OCI-LY7 (cell line): ENCODE measurements around the gene ZNF385D. TPM values are rescaled to one million over a fixed set of nuclear protein-coding genes. Genes with fewer than 3 reads are reported as not detected.

ENCODE experiments used
- Bru-seq: library from RNA; stranded (reverse); fragments of 400-500 nt; gene quantifications from one replicate; lab custom pipeline; 2021; lab: Mats Ljungman, UMichigan
- BruChase-seq, 2 experiments: library from RNA; stranded (reverse); fragments of 400-500 nt; gene quantifications; one replicate each; lab custom pipeline; 2021; lab: Mats Ljungman, UMichigan
- BruUV-seq: library from RNA; stranded (reverse); fragments of 400-500 nt; replicated peaks from 2 replicates; lab custom pipeline; 2021; lab: Mats Ljungman, UMichigan
- CTCF ChIA-PET: fragments of 300-600 bp; sonication (Branson Sonifier 250); formaldehyde crosslinking; loops from one replicate; lab custom pipeline; 2022; ENCODE audit warnings: antibody characterized with exemption; ENCODE audit not compliant: unreplicated experiment; lab: Charles Lee
- POLR2A ChIA-PET: fragments of 300-600 bp; sonication (Branson Sonifier 250); formaldehyde crosslinking; loops from one replicate; lab custom pipeline; 2022; ENCODE audit warnings: antibody characterized with exemption; lab: Charles Lee
- DNase-seq: peaks from one replicate; pipeline ENCODE4 v3.0.0-alpha.2; 2015; ENCODE audit warnings: low spot score
- H2AFZ ChIP-seq: fragments of 200-600 bp; sonication (generic), shearing (Covaris generic); 2 replicates; pipeline ENCODE4 v1.6.1; 2014; ENCODE audit warnings: mild to moderate bottlenecking, antibody characterized with exemption, low read length, moderate library complexity
- H3K27ac ChIP-seq: fragments of 200-600 bp; sonication (generic); 2 replicates; pipeline ENCODE4 v1.5.1; 2014; ENCODE audit warnings: mixed run types, low read depth, mild to moderate bottlenecking, moderate library complexity, low read length, inconsistent platforms; ENCODE audit not compliant: poor library complexity, severe bottlenecking
- H3K36me3 ChIP-seq: fragments of 200-600 bp; sonication (generic); 2 replicates; pipeline ENCODE4 v1.6.1; 2014; ENCODE audit warnings: mild to moderate bottlenecking, antibody characterized with exemption, low read length, moderate library complexity, mixed read lengths; ENCODE audit not compliant: insufficient read depth
- H3K4me1 ChIP-seq: fragments of 200-600 bp; sonication (generic); 2 replicates; pipeline ENCODE4 v1.5.1; 2014; ENCODE audit warnings: mild to moderate bottlenecking, low read length; ENCODE audit not compliant: insufficient read depth, poor library complexity, severe bottlenecking
- H3K4me2 ChIP-seq: fragments of 200-600 bp; sonication (generic); 2 replicates; pipeline ENCODE4 v1.6.1; 2014; ENCODE audit warnings: mild to moderate bottlenecking, low read length
- H3K4me3 ChIP-seq: fragments of 200-600 bp; sonication (generic); 2 replicates; pipeline ENCODE4 v1.5.1; 2014; ENCODE audit warnings: mild to moderate bottlenecking, low read depth, low read length; ENCODE audit not compliant: poor library complexity, severe bottlenecking
- H3K79me2 ChIP-seq: fragments of 200-600 bp; sonication (generic); 2 replicates; pipeline ENCODE4 v1.6.1; 2016; ENCODE audit warnings: low read depth, mild to moderate bottlenecking, low read length, moderate library complexity, mixed read lengths; ENCODE audit not compliant: insufficient read depth
- H3K9me2 ChIP-seq: fragments of 200-600 bp; sonication (generic); 2 replicates; pipeline ENCODE4 v1.6.1; 2016; ENCODE audit warnings: mild to moderate bottlenecking, low read length, mixed read lengths; ENCODE audit not compliant: insufficient read depth
- H3K9me3 ChIP-seq: fragments of 200-600 bp; sonication (generic); 2 replicates; pipeline ENCODE4 v1.6.1; 2014; ENCODE audit warnings: mild to moderate bottlenecking, mixed run types, low read length, mixed read lengths
- H4K20me1 ChIP-seq: fragments of 200-600 bp; sonication (generic); 2 replicates; pipeline ENCODE4 v1.6.1; 2014; ENCODE audit warnings: mild to moderate bottlenecking, antibody characterized with exemption, low read length, moderate library complexity, mixed read lengths; ENCODE audit not compliant: insufficient read depth
- CTCF ChIP-seq: fragments of 200-600 bp; sonication (generic); conservative IDR thresholded peaks from 2 replicates; pipeline ENCODE4 v1.5.1; 2014; ENCODE audit warnings: mild to moderate bottlenecking, antibody characterized with exemption, low read length, moderate library complexity, mixed read lengths
- EZH2phosphoT487 ChIP-seq: fragments of 200-600 bp; sonication (generic); IDR thresholded peaks from 2 replicates; pipeline ENCODE4 v1.6.1; 2018; ENCODE audit warnings: low read depth, borderline replicate concordance, mild to moderate bottlenecking, mixed run types, antibody characterized with exemption, low read length, moderate library complexity, mixed read lengths
- intact Hi-C: fragments of 100-400 bp; cut with micrococcal nuclease; formaldehyde crosslinking; loops from one replicate; pipeline ENCODE4 v1.10.0; 2022; ENCODE audit not compliant: unreplicated experiment
- long read RNA-seq: library from polyadenylated mRNA; stranded (forward); transcript quantifications from one replicate; pipeline ENCODE4 v2.0.0, GENCODE V29; 2022
- total RNA-seq, 2 experiments: library from RNA; depleted of rRNA in 1 of 2; stranded (reverse); fragments of >200 nt in 1 of 2; shearing (Covaris generic) in 1 of 2; gene quantifications; 2 replicates each; pipeline ENCODE4 v1.2.3, GENCODE V29; 2014 to 2022

ZNF385D gene
- total RNA-seq (2014; rRNA removed; shearing (Covaris generic)) (0.13 TPM in 1 of 2 replicates, not detected in the other), total RNA-seq (2022) (not detected in 2 replicates), Bru-seq, nascent RNA (not detected), BruChase-seq, experiment 1, labeled RNA remaining after a 6-hour chase (not detected), BruChase-seq, experiment 2, labeled RNA remaining after a 2-hour chase (not detected)
- long read RNA-seq = 0 reads

GRCh38 chr3:21750831-21751391, at the start of gene ZNF385D:
TSS of gene ZNF385D (minus strand) at chr3:21751210. CDS start at chr3:21750916, 294 bp downstream.
- CTCF ChIA-PET = interaction anchor here (0.5 kb wide), 1 partner anchor 165 kb away, joined by 3 read pairs; no protein-coding TSS in a partner anchor
- H2AFZ ChIP-seq = no peak within 1 kb of the TSS
- H3K4me2 ChIP-seq = no peak within 1 kb of the TSS
- no peaks in the 10 kb centered on the region for H3K79me2 ChIP-seq
- no peaks in the 10 kb centered on the region for H3K4me1 ChIP-seq
- no peak for DNase-seq
- H3K9me3 ChIP-seq = no peaks in the 10 kb centered on the region
- no peaks in the 10 kb centered on the region for H3K36me3 ChIP-seq
- POLR2A ChIA-PET = interaction anchor here (0.6 to 2.1 kb wide), 4 partner anchors 11 to 1092 kb away, joined by 3 to 5 read pairs (median 4); no protein-coding TSS in a partner anchor
- no peak for TF ChIP-seq EZH2phosphoT487
- TF ChIP-seq CTCF = no peak
- intact Hi-C loops = no loop called here
- H4K20me1 ChIP-seq = no peaks in the 10 kb centered on the region
- no peak within 1 kb of the TSS for H3K4me3 ChIP-seq
- H3K27ac ChIP-seq = no peak within 1 kb of the TSS
- BruUV-seq = no TSS peak
- no peaks in the 10 kb centered on the region for H3K9me2 ChIP-seq

- no peak for TF ChIP-seq EZH2phosphoT487
- no peak for TF ChIP-seq CTCF
- H3K4me1 ChIP-seq = no peaks in the 10 kb centered on the region
- no TSS peak for BruUV-seq
- no peak for DNase-seq
- H3K9me3 ChIP-seq = no peaks in the 10 kb centered on the region
- intact Hi-C loops = no loop called here
- ChIA-PET POLR2A (no interaction called here), CTCF (no interaction called here)
- no peaks in the 10 kb centered on the region for H3K36me3 ChIP-seq
- no peak overlapping the region for H3K4me2 ChIP-seq
- H3K27ac ChIP-seq = no peak overlapping the region
- no peaks in the 10 kb centered on the region for H3K9me2 ChIP-seq
- H3K4me3 ChIP-seq = no peak overlapping the region
- no peak overlapping the region for H2AFZ ChIP-seq
- no peaks in the 10 kb centered on the region for H4K20me1 ChIP-seq
- no peaks in the 10 kb centered on the region for H3K79me2 ChIP-seq
Observed at GRCh38 chr3:21798356-21799088, 47.5 kb upstream of the ZNF385D start.
